ENCODE data around the gene CFH.

- TF ChIP-seq CTCF (IDR thresholded peaks at IDR 0.05; ENCODE audit: poor library complexity, severe bottlenecking) (no peak), SMC3 (conservative IDR thresholded peaks at IDR 0.05; ENCODE audit: poor library complexity) (no peak), RAD21 (conservative IDR thresholded peaks at IDR 0.05) (no peak), REST (IDR thresholded peaks at IDR 0.05; ENCODE audit: borderline replicate concordance) (no peak), EP300 (conservative IDR thresholded peaks at IDR 0.05; ENCODE audit: poor library complexity, severe bottlenecking) (no peak), TAF1 (IDR thresholded peaks at IDR 0.05; ENCODE audit: low read depth) (no peak)
Observed at GRCh38 chr1:196680107-196680506, 28.3 kb downstream of the CFH start.

All from neural cell (in vitro differentiated cells).